Type B pancreatic cell (in vitro differentiated cells): Measurements from ENCODE around the gene NUDT3. TPM values are rescaled to one million over a fixed set of nuclear protein-coding genes. Genes with fewer than 3 reads are reported as not detected.

Experiments used
- DNase-seq: peaks from one replicate; pipeline ENCODE4 v3.0.0; 2021; ENCODE audit warnings: mixed read lengths; ENCODE audit not compliant: unreplicated experiment; ENCODE audit errors: extremely low spot score
- H3K27ac Mint-ChIP-seq: 2 replicates; pipeline ENCODE4 v1.8.0; 2021; ENCODE audit warnings: mild to moderate bottlenecking, mixed read lengths
- H3K27me3 Mint-ChIP-seq: 2 replicates; pipeline ENCODE4 v1.8.0; 2021; ENCODE audit warnings: mixed read lengths
- H3K36me3 Mint-ChIP-seq: 2 replicates; pipeline ENCODE4 v1.8.0; 2021; ENCODE audit warnings: mixed read lengths
- H3K4me1 Mint-ChIP-seq: one replicate; pipeline ENCODE4 v1.8.0; 2021; ENCODE audit warnings: mixed read lengths; ENCODE audit not compliant: unreplicated experiment
- H3K4me3 Mint-ChIP-seq: 2 replicates; pipeline ENCODE4 v1.8.0; 2021; ENCODE audit warnings: mild to moderate bottlenecking, mixed read lengths
- H3K9me3 Mint-ChIP-seq: 2 replicates; pipeline ENCODE4 v1.8.0; 2021; ENCODE audit warnings: mixed read lengths
- total RNA-seq: library from RNA; stranded (reverse); gene quantifications from 2 replicates; pipeline ENCODE4 v1.2.1, GENCODE V29; 2021; ENCODE audit warnings: low replicate concordance
- TF ChIP-seq, protein P1 (sequence below): fragments of 200-600 bp; sonication (generic); conservative IDR thresholded peaks from 2 replicates; pipeline ENCODE4 v1.5.0; 2021; ENCODE audit warnings: antibody characterized with exemption, mild to moderate bottlenecking

NUDT3 gene
- total RNA-seq, 1 donor from 2014 or later = 31.9 TPM

DNA sequence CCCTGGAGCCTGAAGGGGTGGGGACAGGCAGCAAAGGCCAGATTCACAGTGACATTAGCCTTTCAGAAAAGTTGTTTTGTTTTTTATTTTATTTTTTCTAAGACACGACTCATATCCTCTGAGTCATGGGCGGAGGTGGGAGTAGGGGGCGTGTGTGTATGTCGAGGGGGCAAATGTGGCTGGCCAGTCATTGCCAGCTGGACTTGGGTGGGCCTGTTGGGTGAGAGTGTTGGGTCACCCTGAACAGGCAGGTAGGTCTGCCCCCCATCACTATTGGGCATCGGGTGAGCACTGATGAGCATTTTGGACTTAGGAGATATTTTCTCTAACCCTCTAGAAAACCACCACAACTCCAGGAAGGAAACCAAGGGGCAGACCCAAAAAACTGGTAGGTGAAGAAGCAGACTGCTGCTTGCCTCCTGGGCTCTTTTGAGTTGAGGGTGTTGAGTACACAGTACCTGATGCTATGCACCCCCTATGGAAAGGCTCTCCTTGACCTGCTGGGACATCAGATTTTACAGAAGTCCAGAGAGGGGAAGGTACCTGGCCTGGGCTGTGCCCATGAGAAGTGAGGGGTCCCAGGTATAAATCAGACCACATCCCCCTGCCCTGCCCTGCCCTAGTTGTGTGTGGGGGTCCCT lies 149.2 kb downstream of the NUDT3 start:
- H3K27me3 Mint-ChIP-seq = no peaks in the 10 kb centered on the region
- peaks cover 8% of the 10 kb centered on the region for H3K36me3 Mint-ChIP-seq
- H3K9me3 Mint-ChIP-seq = no peaks in the 10 kb centered on the region
- H3K27ac Mint-ChIP-seq = peak overlapping the region; percentile 65
- no peak for DNase-seq
- H3K4me3 Mint-ChIP-seq = no peak overlapping the region
- TF ChIP-seq, protein P1, sequence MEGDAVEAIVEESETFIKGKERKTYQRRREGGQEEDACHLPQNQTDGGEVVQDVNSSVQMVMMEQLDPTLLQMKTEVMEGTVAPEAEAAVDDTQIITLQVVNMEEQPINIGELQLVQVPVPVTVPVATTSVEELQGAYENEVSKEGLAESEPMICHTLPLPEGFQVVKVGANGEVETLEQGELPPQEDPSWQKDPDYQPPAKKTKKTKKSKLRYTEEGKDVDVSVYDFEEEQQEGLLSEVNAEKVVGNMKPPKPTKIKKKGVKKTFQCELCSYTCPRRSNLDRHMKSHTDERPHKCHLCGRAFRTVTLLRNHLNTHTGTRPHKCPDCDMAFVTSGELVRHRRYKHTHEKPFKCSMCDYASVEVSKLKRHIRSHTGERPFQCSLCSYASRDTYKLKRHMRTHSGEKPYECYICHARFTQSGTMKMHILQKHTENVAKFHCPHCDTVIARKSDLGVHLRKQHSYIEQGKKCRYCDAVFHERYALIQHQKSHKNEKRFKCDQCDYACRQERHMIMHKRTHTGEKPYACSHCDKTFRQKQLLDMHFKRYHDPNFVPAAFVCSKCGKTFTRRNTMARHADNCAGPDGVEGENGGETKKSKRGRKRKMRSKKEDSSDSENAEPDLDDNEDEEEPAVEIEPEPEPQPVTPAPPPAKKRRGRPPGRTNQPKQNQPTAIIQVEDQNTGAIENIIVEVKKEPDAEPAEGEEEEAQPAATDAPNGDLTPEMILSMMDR = no peak
- peaks cover 27% of the 10 kb centered on the region for H3K4me1 Mint-ChIP-seq

DNA sequence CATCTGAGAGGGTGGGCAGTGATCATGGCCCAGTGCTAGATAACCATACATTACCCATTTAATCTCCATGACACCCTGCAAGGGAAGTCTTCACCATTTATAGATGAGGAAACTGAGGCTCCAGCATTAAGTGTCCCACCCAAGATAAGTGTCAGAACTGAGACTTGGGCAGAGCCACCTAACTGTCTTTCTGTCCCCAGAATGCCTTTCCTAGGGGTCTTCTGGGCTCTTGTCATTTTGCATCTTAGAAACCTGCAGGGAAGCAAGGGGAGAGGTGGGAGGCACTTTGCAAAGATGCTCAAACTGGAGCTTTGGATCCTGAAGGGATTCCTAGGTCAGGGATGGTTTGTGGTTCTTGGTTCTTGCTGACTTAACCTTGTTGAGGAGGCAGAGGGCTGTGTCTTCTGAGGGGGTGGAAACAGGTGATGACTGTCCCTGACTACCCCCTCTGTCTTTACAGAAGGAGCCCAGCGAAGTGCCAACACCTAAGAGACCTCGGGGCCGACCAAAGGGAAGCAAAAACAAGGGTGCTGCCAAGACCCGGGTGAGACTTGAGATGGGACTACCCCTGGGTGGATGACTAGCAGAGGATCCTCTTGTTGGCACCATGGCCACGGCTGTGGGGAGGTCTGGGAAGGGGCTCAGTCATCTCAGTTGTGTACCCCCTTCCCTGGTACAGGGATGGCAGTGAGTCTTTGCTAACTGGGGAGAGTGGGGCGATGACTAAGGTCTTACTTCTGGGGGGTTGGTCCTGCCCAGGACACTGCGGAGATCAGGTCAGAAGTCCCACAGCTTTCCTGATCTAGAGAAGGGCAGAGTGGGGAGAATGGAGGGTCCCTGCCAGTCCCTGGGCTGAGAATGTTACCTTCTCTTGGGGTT lies 150.0 kb downstream of the NUDT3 start:
- no peaks in the 10 kb centered on the region for H3K27me3 Mint-ChIP-seq
- H3K36me3 Mint-ChIP-seq = peaks cover 8% of the 10 kb centered on the region
- TF ChIP-seq, protein P1 = no peak
- DNase-seq = no peak
- peaks cover 28% of the 10 kb centered on the region for H3K4me1 Mint-ChIP-seq
- no peaks in the 10 kb centered on the region for H3K9me3 Mint-ChIP-seq
- H3K27ac Mint-ChIP-seq = peak overlapping the region; percentile 65
- no peak overlapping the region for H3K4me3 Mint-ChIP-seq

DNA sequence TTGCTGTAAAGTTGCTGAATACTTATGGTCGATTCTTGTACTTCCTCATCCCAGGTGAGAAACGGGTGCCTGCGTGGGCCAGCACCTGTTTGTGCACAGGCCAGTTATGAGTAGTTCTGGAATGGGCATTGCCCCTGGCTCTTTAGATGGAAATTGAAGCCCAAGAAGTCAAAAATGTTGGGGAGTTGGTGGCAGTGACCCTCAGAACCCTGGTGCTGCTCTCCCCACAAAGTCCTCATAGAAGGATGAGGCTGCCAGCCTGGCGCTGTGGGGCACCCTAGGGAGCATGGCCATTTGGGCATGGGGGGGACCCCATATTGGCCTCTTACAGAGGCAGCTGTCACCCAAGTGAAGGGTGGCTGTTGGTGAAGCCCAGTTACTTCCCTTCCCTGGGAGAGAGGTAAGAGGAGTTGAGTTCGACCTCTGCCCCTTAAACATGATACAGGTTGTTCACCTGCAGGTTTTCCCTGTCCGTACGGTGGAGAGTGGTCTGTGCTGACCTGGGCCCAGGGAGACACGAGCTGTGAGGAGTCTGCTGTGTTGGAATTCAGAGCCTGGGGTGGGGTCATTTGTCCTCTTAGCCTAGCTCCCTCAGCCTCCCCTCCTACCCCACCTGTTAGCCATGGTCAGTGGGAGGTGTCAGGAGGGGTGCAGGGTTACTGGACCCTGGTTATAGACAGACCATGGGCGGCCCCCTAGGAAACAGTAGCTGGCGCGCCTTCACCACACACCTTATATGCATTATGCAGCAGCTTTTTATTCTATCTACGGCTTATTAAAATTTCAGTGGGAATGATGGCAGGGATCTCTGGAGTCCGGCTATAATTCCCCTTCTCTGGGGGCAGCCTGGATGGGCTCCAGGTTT lies 150.9 kb downstream of the NUDT3 start:
- peaks cover 8% of the 10 kb centered on the region for H3K36me3 Mint-ChIP-seq
- H3K27me3 Mint-ChIP-seq = no peaks in the 10 kb centered on the region
- TF ChIP-seq, protein P1 = no peak
- no peak for DNase-seq
- no peaks in the 10 kb centered on the region for H3K9me3 Mint-ChIP-seq
- H3K4me1 Mint-ChIP-seq = peaks cover 28% of the 10 kb centered on the region
- H3K4me3 Mint-ChIP-seq = peak overlapping the region; percentile 21
- H3K27ac Mint-ChIP-seq = peak overlapping the region; percentile 48

DNA sequence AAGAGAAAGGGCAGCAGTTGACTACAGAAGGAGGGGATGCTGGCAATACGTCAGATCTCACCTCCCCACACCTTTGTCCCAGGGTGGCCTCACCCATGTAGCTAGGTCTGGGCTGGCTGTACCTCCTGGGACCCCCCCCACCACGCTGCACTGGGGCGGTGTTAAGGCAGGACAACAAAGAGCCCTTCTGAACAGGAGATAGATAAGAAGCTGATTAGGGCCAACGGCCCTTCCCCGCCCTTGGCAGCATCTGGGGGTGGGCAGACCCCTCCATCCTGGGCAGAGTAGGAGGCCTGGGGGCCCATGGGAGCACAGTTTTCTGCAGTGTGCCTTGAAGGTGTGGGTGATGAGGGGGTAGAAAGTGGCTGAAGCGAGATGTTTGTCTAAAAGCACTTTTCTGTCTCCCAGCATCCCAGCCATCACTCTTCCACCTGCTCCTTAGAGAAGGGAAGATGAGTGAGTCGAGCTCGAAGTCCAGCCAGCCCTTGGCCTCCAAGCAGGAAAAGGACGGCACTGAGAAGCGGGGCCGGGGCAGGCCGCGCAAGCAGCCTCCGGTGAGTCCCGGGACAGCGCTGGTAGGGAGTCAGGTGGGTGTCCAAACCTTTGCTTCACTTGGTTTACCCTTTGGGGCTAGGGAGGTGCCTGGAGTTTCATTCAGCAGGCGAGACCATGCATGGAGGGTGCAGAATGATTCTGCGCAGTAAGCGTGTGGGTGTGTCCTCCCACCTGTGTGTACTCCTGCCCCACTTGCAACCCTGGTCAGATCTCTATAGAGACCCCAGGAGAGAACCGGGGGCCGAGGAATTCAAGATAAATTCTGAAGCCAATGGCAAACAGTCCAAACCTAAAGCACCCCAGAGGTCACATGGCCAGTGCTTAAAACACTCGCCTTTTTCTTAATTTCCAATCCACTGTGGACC lies 151.9 kb downstream of the NUDT3 start:
- Mint-ChIP-seq H3K9me3 (no peaks in the 10 kb centered on the region), H3K4me3 (no peak overlapping the region), H3K36me3 (peaks cover 8% of the 10 kb centered on the region), H3K4me1 (peaks cover 20% of the 10 kb centered on the region), H3K27ac (no peak overlapping the region), H3K27me3 (no peaks in the 10 kb centered on the region)
- DNase-seq = no peak
- TF ChIP-seq, protein P1 = no peak
